ENCODE results near the gene UBXN6.

Gene UBXN6, protein sequence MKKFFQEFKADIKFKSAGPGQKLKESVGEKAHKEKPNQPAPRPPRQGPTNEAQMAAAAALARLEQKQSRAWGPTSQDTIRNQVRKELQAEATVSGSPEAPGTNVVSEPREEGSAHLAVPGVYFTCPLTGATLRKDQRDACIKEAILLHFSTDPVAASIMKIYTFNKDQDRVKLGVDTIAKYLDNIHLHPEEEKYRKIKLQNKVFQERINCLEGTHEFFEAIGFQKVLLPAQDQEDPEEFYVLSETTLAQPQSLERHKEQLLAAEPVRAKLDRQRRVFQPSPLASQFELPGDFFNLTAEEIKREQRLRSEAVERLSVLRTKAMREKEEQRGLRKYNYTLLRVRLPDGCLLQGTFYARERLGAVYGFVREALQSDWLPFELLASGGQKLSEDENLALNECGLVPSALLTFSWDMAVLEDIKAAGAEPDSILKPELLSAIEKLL

DNA sequence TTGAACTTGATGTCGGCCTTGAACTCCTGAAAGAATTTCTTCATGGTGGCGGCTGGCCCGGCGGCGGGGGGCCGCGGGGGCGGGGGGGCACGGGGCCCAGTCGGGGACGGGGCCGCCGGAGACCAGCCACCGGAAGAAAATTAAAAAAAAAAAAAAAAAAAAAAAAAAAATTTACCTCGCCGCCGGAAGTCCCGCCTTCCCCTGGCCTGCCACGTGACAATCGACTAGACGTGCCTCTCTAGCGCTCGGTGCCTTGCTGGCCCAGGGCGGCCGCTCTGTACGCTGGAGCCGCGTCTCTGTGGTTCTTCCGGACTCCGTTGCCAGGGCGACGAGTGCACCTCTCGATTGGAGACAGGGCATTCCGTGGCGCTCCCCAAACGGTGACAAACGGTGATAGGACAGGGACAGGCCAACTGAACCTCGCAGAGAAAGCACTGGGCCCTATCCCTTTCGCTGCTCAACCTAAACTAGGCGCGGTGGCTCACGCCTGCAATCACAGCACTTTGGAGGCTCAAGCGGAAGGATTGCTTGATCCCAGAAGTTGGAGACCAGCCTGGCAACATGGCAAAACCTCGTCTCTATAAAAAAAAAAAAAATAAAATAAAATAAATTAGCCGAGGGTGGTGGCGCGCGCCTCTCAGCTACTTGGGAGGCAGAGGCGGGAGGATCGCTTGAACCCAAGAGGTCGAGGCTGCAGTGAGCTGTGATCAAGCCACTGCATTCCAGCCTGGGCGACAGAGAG lies at the start of gene UBXN6:
Gene UBXN6 (minus strand): TSS at position 141 of the 742 bp plus-strand sequence. CDS start 97 bp downstream, at position 44.
- DNase-seq = peak; percentile 94

DNA sequence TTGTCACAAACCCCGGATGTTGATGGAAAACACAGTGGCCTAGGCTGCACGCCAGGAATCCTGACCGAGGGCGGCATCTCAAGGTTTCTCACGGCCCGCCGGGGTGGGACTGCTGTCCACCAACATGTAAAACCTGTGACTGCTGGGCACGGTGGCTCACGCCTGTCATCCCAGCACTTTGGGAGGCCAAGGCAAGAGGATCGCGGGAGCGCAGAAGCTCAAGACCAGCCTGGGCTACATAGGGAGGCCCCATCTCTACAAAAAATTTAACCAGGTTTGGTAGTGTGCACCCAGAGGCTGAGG lies 49.5 kb upstream of the UBXN6 start:
- DNase-seq = no peak

DNA sequence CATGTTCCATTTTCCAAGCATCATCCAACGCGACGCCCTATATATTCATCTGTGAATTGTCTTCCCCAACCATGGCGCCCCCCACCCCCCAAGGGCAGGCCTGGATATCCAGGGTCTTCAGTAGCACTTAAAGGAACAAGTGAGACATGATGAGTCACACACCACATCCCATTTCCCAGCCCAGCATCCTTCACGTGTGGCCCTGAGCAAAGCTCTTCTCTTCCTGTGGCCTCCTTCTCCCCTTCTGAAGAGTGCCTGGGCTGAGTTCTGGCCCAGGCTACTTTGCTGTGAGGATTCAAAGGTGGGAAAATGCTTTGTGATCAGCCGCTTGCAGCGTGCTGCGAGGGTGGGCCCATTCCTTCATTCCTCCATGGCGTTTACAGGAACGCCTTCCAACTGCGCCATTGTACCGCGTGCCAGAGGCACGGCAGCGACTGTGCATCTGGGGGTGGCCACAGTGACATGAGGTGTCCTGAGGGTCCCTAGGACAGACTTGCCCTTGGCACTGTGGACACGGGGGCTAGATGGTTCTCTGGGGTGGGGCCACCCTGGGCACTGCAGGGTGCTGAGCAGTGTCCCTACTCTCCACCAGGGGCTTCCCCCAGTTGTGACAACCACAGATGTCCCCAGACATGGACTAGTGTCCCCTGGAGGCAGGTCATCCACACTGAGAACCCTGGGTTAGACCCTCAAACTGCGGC lies 49.0 kb upstream of the UBXN6 start:
- DNase-seq = no peak

DNA sequence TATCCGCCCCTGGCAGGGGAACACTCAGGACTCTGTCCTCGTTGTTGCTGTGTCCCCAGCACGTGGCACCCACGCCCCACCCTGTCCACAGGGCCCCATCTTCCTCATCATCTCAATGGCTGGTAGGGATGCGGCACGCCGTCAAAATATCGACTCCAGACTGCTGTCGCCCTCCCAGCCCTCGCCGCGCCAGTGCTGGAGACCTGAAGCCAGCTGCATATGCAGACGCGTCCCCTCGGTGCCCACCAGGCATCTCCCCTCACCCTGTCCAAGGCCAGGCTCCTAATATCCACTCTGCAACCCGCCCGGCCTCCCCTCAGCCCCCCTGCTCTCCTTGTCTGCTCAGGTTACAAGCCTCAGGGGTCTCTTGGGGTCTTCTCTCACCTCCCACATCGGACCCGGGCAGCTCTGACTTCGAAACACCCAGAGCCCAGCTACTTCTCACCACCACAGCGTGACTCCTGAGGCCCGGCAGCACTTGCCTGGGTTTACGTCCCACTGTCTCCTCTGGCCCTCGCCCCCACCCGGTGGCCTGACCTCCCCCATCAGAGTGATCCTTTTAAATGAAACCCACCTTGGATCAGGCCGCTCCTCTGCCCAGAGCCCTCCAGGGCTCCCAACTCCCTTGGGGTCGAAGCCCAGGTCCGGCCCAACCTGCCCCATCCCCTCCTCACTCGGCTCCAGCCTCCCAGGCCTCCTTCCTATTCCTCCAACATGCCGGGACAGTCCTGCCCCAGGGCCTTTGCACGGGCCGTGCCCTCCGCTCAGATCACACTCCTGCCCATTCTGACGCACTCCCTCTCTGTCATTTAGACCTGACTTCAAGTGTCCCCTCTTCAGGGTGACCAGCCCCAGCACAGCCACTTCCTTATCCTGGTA lies 48.2 kb upstream of the UBXN6 start:
- DNase-seq = no peak

DNA sequence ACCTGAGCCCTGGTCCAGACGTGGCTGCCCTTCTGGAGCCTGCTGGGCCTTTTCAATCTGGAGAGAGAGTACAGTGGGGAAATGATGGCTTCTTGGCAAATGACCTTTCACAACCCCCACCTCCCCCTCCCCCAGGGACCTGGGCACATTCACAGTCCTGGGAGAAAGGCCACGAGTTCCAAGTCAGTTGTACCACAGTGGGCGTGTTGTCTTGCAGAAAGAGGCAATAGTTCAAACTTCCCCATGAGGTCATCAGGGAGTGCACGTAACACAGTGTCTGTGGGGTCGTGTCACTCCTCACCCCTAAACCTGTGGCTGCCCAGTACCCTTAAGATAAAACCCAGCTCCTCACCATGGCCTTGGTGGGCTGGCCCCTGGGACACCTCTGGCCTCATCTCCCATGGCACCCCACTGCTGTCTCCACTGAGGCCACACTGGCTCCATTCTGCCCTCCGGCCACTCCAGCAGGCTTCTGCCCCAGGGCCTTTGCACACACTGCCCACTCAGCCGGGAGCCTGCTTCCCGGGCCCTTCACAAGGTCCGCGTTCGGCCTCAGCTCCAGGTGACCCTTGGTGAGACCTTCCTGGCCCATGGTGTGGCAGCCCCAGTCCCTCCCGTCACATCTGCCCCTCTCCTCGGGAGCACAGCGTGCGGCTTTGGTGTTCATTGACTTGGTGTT lies 47.4 kb upstream of the UBXN6 start:
- DNase-seq = no peak

DNA sequence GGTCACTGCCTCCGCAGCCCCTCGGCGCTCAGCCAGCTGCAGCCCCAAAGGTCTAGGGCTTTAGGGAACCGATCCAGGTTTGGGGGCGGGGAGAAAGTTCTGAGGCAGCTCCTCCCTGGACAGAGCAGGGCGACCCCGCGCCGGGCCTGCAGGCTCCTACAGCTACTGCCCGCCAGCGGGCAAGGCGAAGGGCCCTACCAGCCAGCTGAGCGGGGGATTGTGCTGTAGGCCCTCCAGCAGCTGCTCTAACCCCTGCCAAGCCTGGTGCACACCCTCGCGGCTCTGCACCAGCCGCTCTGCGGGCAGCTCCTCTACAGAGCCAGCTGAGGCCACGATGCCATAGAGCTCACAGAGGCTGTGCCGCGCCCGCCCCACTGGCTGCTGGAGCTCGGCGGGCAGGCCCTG lies 46.7 kb upstream of the UBXN6 start:
- DNase-seq = no peak

DNA sequence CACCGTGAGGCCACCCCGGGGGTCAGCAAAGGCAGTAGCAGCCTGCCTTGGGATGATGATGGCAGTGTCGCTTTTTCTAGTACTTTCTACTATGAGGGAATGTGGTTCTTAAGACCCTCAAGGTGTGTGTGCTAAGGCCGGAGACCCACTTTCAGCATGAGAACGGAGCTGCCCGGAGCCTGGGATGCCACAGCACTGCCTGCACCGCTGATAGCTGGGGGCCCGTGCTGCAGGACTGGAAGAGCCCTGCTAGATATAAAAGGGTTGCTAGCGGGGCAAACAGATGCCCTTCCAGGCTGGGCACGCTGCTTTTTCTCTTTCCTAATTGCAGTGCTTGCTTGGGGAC lies 46.2 kb upstream of the UBXN6 start:
- DNase-seq = no peak

DNA sequence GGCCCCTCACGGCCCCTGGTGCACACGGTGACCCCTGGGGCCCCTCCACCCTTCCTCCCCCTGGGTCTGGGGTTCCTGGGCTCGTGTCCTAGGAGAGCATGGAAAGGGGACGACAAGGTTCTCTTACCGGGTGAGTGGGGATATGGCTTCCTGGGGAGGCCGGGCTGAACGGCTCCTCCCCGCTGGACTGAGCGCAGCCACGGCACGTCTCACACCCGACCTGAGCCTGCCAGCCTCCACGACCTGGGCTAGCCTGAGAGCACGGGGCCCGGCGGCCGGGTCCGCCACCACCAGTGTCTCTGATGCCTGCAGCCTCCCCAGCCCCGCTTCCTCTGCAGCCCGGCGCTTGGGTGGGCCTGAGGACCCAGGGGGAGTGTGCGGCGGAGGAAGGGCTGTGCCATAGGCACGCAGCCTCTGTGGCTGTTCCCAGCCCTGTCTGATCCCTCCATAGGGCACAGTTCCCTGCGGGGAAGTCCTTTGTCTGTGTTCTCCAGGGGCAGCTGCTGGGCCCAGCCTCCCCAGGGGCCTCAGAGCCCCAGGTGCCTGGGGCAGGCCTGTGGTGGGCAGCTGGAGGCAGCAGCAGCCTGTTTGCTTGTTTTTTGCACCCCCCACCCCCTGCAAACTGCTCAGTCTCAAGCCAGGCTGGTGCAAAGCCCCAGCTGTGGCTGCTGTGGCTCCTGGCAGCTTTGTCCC lies 45.7 kb upstream of the UBXN6 start:
- DNase-seq = no peak

DNA sequence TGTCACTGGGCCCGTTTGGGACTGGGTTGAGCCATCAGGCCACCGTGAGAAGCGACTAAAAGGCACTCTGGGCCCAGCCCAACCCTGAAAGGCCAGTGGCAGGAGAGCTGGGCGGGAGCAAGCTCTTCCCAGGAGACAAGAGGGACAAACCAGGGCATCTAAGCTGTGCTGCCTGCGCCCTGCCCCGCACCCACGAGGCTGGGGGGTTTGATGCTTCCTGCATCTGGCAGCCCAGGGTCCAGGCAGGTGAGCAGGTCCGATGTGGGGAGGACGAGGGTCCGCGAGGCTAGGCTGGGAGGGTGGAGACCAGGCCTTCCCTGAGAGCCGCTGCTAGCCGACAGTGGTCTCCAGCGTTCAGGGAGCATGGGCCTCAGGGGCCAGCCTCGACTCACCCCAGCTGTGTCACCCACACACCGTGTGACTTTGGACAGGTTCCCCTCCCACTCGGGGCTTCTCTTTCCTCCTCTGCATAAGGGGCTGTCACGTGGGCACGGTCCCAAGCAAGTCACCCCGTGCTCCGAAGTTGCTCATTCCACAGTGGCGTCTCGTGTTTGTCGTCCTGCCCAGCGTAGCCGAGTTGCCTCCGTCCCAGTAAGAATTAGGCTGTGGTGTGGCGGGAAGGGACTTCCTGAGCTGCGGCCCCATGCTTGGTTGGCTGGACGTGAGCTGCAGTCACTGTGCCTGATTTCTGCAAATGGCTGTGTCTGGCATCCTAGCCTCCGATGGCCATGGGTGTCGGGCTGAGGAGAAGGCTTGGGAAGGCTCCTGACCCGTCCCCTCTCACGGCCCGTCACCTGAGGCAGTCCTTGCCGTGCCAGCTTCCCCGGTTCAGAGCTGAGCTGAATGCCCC lies 44.9 kb upstream of the UBXN6 start:
- DNase-seq = no peak

DNA sequence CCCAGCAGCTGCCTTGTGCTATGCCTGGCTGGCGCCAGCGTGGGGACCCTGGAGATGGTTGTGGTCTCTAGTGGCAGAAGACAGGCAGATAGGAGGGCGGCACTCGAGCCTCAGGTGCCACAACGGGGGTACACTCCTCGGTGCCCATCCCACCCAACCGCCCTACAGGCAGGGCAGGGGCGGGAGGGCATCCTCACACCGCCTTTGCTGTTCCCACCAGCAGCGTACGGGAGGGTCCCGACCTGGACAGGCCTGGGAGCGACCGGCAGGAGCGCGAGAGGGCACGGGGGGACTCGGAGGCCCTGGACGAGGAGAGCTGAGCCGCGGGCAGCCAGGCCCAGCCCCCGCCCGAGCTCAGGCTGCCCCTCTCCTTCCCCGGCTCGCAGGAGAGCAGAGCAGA lies 44.1 kb upstream of the UBXN6 start:
- no peak for DNase-seq

DNA sequence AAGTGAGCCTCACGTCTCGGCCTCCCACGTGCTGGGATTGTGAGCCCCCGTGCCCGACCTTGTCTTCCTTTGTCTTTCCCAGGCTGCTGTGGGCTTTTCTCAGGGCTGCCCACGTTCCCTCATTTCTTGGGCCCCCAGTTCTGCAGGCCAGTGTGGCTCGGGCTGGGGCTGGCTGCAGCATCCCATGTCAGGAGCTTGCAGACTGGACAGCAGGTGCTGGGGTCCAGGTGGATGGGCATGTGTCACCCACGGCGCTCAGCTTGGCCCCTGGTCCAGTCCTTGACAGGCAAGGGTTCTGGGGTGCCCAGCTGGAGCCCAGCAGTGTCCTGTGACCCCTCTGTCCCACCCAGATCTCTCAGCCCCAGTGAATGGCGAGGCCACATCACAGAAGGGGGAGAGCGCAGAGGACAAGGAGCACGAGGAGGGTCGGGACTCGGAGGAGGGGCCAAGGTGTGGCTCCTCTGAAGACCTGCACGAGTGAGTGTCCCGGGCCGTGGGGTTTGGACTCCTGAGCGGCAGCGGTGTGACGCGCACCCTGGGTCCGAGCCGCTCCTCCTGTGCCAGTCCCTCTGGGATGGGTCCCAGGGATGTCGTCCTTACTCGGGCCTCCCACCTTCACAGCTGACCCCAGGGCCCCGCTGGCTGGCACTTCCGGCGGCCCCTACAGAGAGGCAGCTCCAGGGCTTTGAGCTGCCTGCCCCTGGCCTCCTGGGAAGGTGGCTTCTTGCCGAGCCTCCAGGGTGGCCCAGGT lies 43.4 kb upstream of the UBXN6 start:
- DNase-seq = no peak

DNA sequence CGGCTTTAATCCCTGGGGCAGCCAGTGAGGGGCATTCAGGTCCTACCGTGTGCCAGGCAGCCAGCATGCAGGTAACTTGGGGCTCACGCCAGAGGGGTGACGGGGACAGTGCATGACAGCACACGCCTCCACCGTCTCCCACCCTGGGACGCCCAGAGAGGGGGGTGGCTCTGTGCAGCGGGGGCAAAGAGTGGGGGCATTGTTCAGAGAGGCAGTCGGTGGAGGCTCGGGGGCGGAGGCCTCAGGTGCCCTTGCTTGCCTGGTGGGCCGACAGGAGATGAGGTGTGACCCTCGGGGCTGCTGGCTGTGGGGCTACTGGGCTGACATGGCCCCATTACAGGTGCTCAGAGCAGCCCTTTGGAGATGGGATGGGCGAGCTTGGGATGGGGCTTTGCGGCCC lies 42.3 kb upstream of the UBXN6 start:
- no peak for DNase-seq

DNA sequence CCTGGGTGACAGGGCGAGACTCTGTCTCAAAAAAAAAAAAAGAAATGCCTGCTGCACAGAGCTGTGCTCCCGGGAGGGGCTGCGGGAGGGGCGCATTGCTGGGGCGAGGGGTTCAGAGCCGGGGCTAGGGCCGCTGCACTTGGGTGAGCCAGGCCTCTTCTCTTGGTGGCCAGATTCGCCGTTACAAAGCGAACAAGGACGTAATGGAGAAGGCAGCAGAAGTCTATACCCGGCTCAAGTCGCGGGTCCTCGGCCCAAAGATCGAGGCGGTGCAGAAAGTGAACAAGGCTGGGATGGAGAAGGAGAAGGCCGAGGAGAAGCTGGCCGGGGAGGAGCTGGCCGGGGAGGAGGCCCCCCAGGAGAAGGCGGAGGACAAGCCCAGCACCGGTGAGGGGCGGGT lies 41.7 kb upstream of the UBXN6 start:
- DNase-seq = no peak

DNA sequence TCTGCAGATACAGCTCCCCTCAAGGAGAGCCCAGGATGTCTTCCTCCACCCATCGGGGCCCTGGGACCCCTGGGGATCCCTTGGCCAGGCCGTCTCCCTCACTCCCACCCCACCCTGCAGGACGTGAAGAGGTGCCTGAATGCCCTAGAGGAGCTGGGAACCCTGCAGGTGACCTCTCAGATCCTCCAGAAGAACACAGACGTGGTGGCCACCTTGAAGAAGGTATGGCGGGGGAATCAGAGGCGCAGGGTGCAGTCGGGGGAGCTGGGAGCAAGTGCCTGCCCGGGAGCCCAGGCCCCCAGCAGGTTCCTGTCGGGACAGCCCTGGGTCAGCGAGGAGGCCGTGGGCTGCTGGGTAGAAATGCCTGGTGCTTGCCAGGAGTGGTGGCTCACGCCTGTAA lies 41.1 kb upstream of the UBXN6 start:
- no peak for DNase-seq

DNA sequence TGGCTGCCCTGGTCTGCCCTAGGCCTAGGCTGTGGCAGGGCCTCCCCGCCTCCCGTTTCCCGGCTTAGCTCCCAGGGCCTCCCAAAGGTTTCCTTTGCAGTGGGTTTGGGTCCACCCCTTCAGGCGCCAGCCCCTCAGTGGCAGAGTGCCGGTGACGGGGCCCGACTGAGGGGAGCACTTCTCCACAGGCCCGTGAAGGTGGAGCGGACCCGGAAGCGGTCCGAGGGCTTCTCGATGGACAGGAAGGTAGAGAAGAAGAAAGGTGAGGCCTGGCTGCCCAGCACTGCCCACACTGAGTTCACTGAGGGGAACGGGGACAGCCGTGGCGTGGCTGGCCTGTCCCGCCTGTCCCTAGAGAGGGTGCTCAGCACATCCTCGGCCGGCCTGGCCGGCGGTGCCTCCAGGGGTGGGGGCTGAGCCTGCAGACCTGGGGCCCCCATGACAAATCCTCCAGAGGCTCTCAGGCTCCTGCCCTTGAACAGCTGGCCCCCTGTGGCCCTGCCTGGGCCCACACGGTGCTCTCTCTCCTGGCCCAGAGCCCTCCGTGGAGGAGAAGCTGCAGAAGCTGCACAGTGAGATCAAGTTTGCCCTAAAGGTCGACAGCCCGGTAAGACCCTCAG lies 40.3 kb upstream of the UBXN6 start:
- no peak for DNase-seq

DNA sequence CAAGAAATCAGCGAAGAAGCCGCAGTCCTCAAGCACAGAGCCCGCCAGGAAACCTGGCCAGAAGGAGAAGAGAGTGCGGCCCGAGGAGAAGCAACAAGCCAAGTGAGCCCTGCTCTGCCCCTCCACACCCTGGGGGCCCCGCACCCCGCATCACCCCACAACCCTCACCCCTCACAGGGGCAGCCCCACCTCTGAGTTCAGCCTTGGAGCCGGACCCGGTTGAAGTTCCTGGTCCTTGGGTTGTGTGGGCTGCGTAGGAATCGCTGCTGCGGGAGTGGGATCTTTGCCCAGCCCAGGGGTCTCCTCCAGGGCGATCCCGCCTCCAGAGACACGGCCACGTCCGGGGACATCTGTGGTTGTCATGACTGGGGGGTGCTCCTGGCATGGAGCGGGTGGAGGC lies 38.7 kb upstream of the UBXN6 start:
- DNase-seq = no peak

DNA sequence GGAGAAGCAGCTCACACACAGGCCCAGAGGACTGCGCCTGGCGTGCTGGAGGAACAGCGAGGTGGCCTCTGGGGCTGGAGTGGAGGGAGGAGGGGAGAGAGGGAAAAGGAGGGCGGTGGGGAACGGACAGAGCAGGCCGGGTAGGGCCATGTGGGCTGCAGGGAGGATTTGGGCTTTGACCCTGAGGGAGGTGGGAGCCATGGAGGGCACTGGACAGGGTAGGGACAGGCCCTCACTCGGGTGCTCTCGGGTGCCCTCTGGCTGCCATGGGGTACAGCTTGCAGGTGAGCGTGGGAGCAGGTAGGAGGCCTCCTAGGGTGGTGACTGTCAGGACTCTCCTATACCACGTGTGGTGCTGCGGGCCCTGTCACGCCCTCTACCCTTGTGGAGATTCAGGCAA lies 37.9 kb upstream of the UBXN6 start:
- DNase-seq = no peak

DNA sequence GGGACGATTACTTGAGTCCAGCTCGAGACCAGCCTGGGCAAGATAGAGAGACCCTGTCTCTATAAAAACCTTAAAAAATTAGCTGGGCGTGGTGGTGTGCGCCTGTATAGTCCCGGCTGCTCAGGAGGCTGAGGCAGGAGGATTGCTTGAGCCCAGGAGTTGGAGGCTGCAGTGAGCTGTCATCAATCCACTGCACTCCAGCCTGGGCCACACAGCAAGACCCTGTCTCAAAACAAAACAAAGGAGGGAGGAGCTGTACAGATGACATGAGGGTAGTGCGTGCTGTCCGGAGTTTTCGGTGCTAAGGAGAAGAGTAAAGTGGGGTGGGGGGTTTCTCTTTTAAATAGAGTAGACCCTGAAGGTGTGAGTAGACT lies 37.1 kb upstream of the UBXN6 start:
- DNase-seq = no peak

DNA sequence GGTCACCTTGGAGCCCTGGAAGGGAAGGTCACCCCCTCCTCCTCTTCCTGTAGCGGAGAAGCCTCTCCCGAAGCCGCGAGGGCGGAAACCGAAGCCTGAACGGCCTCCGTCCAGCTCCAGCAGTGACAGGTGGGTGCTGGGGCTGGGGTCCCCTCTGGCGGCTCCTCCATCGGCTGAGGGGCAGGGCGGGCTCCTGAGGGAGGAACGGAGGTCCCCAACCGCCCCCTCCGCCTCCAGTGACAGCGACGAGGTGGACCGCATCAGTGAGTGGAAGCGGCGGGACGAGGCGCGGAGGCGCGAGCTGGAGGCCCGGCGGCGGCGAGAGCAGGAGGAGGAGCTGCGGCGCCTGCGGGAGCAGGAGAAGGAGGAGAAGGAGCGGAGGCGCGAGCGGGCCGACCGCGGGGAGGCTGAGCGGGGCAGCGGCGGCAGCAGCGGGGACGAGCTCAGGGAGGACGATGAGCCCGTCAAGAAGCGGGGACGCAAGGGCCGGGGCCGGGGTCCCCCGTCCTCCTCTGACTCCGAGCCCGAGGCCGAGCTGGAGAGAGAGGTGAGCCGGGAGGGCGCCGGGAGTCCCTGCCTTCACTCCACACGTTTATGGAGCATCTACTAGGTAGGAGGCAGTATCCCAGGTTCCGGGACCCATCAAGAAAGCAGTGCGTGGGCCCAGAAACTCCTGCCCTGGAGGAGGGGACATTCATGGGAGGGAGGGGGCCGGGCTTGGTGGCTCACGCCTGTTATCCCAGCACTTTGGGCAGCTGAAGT lies 36.5 kb upstream of the UBXN6 start:
- no peak for DNase-seq

Measured in stimulated activated CD4-positive, alpha-beta T cell treated with anti-CD3 and anti-CD28 coated beads, Interleukin-12 subunit alpha, Interleukin-12 subunit beta, amount 100 ng/mL, for 4 hours (primary cell).